HG03039 (cell line): ENCODE data around the gene DHRSX.
"Not testable (repeated sequence)": the region's sequence is repeated elsewhere in the genome, so short reads cannot be mapped to it uniquely, and the experiment has no call there.

Source experiments
- ATAC-seq: cut with Tn5 transposase; IDR thresholded peaks from one replicate; pipeline ENCODE4 v1.9.1; 2021; ENCODE audit warnings: mild to moderate bottlenecking, moderate library complexity; ENCODE audit not compliant: unreplicated experiment

Gene DHRSX

GRCh38 chrX:2477313-2477712 is 23.5 kb downstream of the DHRSX start:
- ATAC-seq = not testable (repeated sequence)

GRCh38 chrX:2474963-2475726 is 25.6 kb downstream of the DHRSX start:
- no peak for ATAC-seq

- no peak for ATAC-seq
Measured at GRCh38 chrX:2474280-2474962, 26.4 kb downstream of the DHRSX start.

GRCh38 chrX:2473064-2473463 is 27.7 kb downstream of the DHRSX start:
- ATAC-seq = not testable (repeated sequence)

- ATAC-seq = no peak
Measured at GRCh38 chrX:2471641-2472040, 29.1 kb downstream of the DHRSX start.

GRCh38 chrX:2471126-2471525 is 29.6 kb downstream of the DHRSX start:
- not testable (repeated sequence) for ATAC-seq

- not testable (repeated sequence) for ATAC-seq
Measured at GRCh38 chrX:2469852-2470251, 30.9 kb downstream of the DHRSX start.

- ATAC-seq = no peak
Measured at GRCh38 chrX:2469196-2469685, 31.5 kb downstream of the DHRSX start.

- ATAC-seq = no peak
Measured at GRCh38 chrX:2468261-2469195, 32.2 kb downstream of the DHRSX start.

GRCh38 chrX:2466876-2467656 is 33.7 kb downstream of the DHRSX start:
- ATAC-seq = no peak

GRCh38 chrX:2464677-2465166 is 36.1 kb downstream of the DHRSX start:
- no peak for ATAC-seq

GRCh38 chrX:2463973-2464676 is 36.7 kb downstream of the DHRSX start:
- no peak for ATAC-seq

GRCh38 chrX:2463481-2463880 is 37.3 kb downstream of the DHRSX start:
- not testable (repeated sequence) for ATAC-seq

GRCh38 chrX:2462780-2463179 is 38.0 kb downstream of the DHRSX start:
- ATAC-seq = no peak

GRCh38 chrX:2462074-2462473 is 38.7 kb downstream of the DHRSX start:
- no peak for ATAC-seq

GRCh38 chrX:2461711-2462016 is 39.1 kb downstream of the DHRSX start:
- ATAC-seq = no peak

GRCh38 chrX:2460821-2461710 is 39.7 kb downstream of the DHRSX start:
- not testable (repeated sequence) for ATAC-seq

GRCh38 chrX:2460048-2460447 is 40.7 kb downstream of the DHRSX start:
- ATAC-seq = not testable (repeated sequence)

- ATAC-seq = no peak
Measured at GRCh38 chrX:2458309-2458708, 42.5 kb downstream of the DHRSX start.
